Stimulated activated CD8-positive, alpha-beta memory T cell treated with anti-CD3 and anti-CD28 coated beads, Interleukin-12 subunit alpha, Interleukin-12 subunit beta, amount 100 ng/mL, for 24 hours (primary cell): Measurements from ENCODE around the gene PLEKHH3.

Source experiments
- DNase-seq: peaks from one replicate; pipeline ENCODE4 v3.0.0-alpha.2; 2020; ENCODE audit errors: extremely low read depth

The PLEKHH3 gene

GRCh38 chr17:42685831-42686230 lies 9.0 kb upstream of the PLEKHH3 start:
- DNase-seq = no peak

GRCh38 chr17:42684929-42685556 lies 8.2 kb upstream of the PLEKHH3 start:
- DNase-seq = no peak

- DNase-seq = no peak
These were observed 6.7 kb upstream of the PLEKHH3 start for GRCh38 chr17:42683407-42684034.

GRCh38 chr17:42682722-42683403 lies 6.1 kb upstream of the PLEKHH3 start:
- DNase-seq = no peak

- no peak for DNase-seq
These were observed 5.4 kb upstream of the PLEKHH3 start, which contains the start of gene CNTNAP1 for GRCh38 chr17:42681976-42682721. CNTNAP1 (plus strand) TSS chr17:42682531; CDS start chr17:42682830, 299 bp downstream.

- DNase-seq = no peak
These were observed 3.6 kb upstream of the PLEKHH3 start for GRCh38 chr17:42680331-42680808.

GRCh38 chr17:42679492-42680330 lies 2.9 kb upstream of the PLEKHH3 start:
- DNase-seq = no peak

- DNase-seq = no peak
These were observed 2.2 kb upstream of the PLEKHH3 start for GRCh38 chr17:42678951-42679491.

- peak; percentile 50 for DNase-seq
These were observed 1.4 kb upstream of the PLEKHH3 start for GRCh38 chr17:42677921-42678781.

GRCh38 chr17:42677012-42677857 lies 441 bp upstream of the PLEKHH3 start:
- peak; percentile 96 for DNase-seq

- no peak for DNase-seq
These were observed 800 bp downstream of the PLEKHH3 start for GRCh38 chr17:42675965-42676423.

GRCh38 chr17:42675348-42675964 lies 1.3 kb downstream of the PLEKHH3 start:
- DNase-seq = no peak

- no peak for DNase-seq
These were observed 1.9 kb downstream of the PLEKHH3 start for GRCh38 chr17:42674755-42675347.

GRCh38 chr17:42673885-42674754 lies 2.7 kb downstream of the PLEKHH3 start:
- no peak for DNase-seq

GRCh38 chr17:42673266-42673884 lies 3.4 kb downstream of the PLEKHH3 start:
- DNase-seq = no peak

- DNase-seq = no peak
These were observed 4.8 kb downstream of the PLEKHH3 start for GRCh38 chr17:42672038-42672437.
